AML-193 (cell line): ENCODE data around the gene KANSL2.
"Not testable (repeated sequence)": the region's sequence is repeated elsewhere in the genome, so short reads cannot be mapped to it uniquely, and the experiment has no call there.

Source experiments
- DNase-seq, 2 experiments: peaks; one replicate each; lab custom pipeline; 2025; lab: John Stamatoyannopoulos, UW

KANSL2 gene

GRCh38 chr12:48681710-48682532 is at the start of gene KANSL2:
TSS of gene KANSL2 (minus strand) at chr12:48682238. CDS start at chr12:48681632, 606 bp downstream.
- DNase-seq = peak; percentile 97

GRCh38 chr12:48728807-48729206 is 46.8 kb upstream of the KANSL2 start:
- no peak for DNase-seq

DNA sequence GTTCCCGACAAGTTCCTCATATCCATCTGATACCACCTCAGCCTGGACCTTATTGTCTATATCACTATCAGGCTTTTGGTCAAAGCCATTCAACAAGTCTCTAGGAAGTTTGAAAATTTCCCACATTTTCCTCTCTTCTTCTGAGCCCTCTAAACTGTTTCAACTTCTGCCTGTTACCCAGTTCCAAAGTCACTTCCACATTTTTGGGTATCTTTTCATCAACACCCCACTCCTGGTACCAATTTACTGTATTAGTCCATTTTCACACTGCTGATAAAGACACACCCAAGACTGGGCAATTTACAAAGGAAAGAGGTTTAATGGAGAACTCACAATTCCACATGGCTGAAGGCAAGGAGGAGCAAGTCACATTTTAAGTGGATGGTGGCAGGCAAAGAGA is 38.7 kb upstream of the KANSL2 start:
- DNase-seq = not testable (repeated sequence)

- DNase-seq = not testable (repeated sequence)
These were observed 38.1 kb upstream of the KANSL2 start for GRCh38 chr12:48720171-48720570.

GRCh38 chr12:48719002-48719401 is 37.0 kb upstream of the KANSL2 start:
- not testable (repeated sequence) for DNase-seq

DNA sequence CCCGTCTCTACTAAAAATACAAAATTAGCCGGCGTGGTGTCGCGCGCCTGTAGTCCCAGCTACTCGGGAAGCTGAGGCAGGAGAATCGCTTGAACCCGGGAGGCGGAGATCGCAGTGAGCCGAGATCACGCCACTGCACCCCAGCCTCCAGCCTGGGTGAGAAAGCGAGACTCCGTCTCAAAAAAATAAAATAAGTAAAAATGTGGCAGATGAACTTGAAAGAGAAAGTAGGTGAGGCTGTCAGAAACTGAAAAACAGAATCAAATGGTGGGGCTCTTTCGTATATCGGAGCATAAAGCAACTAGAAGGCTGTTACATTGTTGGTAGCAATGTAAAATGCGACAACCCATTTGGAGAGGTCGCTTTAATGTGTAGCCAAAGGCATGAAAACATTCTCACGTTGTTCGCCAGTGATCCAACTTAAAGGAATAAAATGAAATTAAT is 35.2 kb upstream of the KANSL2 start:
- DNase-seq = no peak

DNA sequence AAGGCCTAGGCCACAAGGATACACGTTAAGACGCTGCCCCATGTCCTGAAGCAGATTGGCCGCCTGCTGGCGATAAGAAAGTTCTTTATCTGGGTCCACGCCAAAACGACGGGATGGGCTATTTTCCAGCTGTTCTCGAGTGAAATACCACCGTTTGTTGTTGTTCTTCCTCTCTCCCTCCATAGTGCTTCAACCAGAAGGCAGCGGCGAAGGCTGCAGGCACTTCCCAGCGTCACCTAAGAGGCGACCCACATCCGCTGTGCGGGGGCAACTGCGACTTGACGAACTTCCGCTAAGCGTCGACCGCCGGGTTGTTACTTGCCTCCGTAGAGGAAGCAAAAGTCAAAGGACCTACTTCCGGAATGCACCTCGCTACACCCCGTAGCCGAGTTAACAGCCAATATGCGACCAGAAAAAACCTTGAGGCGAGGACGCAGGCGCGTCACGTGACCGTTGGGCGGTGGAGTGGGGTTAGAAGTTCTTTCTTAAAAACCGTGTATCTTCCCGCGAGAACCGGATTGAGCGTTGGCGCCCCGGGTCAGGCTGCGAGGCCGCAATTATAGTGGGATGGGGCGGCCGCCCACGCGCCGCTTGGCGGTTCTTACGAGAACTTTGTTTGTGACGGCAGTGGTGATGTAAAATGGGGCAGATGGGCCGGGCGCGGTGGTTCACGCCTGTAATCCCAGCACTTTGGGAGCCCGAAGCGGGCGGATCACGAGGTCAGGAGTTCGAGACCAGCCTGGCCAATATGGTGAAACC is 34.6 kb upstream of the KANSL2 start, which contains the start of gene CCNT1:
Gene CCNT1 (minus strand): TSS at position 215 of the 759 bp plus-strand sequence. CDS start 32 bp downstream, at position 183.
- DNase-seq = peak; percentile 98 to 99

GRCh38 chr12:48716168-48716492 is 34.1 kb upstream of the KANSL2 start:
- DNase-seq = no peak

GRCh38 chr12:48712209-48712608 is 30.2 kb upstream of the KANSL2 start:
- no peak for DNase-seq

DNA sequence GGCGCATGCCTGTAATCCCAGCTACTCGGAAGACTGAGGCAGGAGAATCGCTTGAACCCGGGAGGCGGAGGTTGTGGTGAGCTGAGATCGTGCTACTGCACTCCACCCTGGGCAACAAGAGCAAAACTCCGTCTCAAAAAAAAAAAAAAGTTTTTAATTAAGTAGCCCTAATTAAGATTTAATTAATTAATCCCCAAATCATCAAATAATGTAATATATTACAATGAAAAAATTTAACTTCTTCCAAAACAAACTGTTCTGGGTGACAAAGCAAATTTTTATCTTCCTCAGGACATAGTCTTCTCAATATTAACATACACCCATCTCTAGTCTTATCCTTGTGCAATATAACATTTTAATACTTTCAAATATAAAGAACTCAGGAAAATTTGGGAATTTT is 16.8 kb upstream of the KANSL2 start:
- not testable (repeated sequence) for DNase-seq

DNA sequence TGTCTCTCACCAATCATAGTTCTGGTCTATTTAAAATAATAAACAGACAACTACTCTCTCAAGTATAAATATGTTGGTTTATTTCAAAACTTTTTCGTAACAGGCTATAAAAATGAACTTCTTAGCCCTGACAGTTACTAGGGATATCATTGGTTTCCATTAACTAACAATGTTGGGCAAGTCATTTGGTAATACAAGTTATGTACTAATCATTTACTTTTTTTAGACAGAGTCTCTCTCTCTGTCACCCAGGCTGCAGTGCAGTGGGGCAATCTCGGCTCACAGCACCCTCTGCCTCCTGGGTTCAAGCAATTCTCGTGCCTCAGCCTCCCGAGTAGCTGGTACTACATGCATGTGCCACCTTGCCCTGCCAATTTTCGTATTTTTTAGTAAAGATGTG is 14.6 kb upstream of the KANSL2 start:
- no peak for DNase-seq

DNA sequence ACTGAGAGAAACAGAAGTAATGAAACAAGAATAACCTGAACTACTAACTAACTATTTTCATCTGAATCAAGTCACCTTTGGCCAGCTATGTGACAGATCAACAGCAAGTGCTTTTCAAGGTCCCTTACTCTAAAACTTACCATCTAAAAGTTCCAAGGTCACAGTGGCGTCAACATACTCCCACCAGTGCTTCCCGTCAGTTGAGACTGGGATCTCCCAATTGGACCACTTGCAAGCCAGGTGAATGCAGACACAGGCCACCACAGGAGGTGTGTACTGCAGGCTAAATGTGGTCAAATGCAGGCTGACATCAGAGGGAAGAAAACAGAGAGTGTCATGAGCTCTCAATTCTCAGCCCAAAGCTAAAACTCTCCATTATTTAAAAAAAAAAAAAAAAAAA is 13.8 kb upstream of the KANSL2 start:
- DNase-seq = no peak

- DNase-seq = no peak
These were observed 12.0 kb upstream of the KANSL2 start for GRCh38 chr12:48694038-48694437.

DNA sequence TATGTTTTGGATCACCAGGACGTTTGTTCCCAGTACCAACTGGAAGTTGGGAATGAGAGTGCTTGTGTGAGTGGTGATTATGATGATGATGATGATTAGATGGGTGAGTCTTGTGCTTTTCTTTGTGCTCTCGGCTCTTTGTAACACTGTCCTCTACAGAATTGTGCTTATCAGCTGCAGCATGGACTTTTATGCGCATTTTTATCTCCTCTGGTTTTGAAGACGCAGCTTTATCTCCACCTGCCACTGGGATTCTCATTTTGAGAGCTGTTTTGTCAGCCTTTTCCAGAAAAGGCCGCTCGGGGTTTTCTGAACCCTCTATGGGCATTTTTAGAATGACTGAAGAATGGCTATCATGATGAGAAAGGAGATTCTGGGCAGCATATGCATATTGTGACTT is 11.5 kb upstream of the KANSL2 start:
- no peak for DNase-seq

- DNase-seq = no peak
These were observed 9.9 kb upstream of the KANSL2 start for GRCh38 chr12:48691826-48692487.

DNA sequence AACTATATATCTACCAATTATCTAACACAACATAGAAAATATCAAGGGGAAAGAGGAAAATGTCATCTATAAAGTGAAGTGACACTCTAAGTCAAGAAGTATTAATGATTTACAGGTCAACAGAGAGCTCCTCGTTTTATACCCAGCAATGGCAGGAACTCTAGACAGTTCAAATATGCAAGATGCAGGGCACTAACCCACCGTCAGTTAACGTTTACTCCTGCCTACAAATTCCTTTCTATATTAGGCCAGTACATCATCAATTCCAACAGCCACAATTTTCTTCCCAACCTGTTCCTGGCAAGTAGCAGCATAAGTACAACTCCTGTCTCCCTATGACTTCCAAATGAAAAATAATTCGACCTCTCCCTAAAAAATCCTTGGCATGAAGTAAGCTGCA is 9.0 kb upstream of the KANSL2 start:
- DNase-seq = no peak

- no peak for DNase-seq
These were observed 8.4 kb upstream of the KANSL2 start for GRCh38 chr12:48690436-48690835.

GRCh38 chr12:48688836-48689235 is 6.8 kb upstream of the KANSL2 start:
- DNase-seq = no peak

DNA sequence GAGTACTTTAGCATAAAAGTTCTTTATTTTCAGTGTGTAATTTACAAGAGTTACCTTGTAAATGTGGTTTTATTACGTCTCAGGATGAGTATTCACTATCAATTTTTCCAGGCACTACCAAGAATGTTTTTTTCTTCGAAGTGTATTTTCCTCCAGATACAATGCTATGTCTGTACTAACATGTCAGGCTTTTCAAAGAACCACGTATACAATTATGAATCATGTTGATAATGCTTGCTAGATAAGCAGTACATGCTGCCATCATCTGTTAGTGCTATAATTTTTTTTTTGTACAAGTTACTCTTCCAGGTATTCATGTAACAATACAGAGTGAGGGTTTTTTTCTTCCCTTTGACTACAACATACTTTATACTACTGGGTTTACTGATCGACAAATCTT is 5.6 kb upstream of the KANSL2 start:
- no peak for DNase-seq

- no peak for DNase-seq
These were observed 4.7 kb upstream of the KANSL2 start for GRCh38 chr12:48686615-48687334.

GRCh38 chr12:48686037-48686595 is 4.1 kb upstream of the KANSL2 start:
- DNase-seq = no peak

- DNase-seq = no peak
These were observed 1.5 kb upstream of the KANSL2 start for GRCh38 chr12:48683534-48683933.
